ENCODE data around the gene TUBB.

TUBB gene

GRCh38 chr6:30747300-30747687, 27.1 kb downstream of the TUBB start:
- TF ChIP-seq SP1 (IDR thresholded peaks at IDR 0.05), result no peak
- no peak for TF ChIP-seq ZNF384 (IDR thresholded peaks at IDR 0.05)
- no peak for TF ChIP-seq TARDBP (IDR thresholded peaks at IDR 0.05)
- no peak for TF ChIP-seq HDGF (IDR thresholded peaks at IDR 0.05; ENCODE audit: borderline replicate concordance)
- TF ChIP-seq LEF1 (IDR thresholded peaks at IDR 0.05; ENCODE audit: borderline replicate concordance), result no peak
- TF ChIP-seq L3MBTL2 (conservative IDR thresholded peaks at IDR 0.05), result no peak
- TF ChIP-seq FOXK2 (IDR thresholded peaks at IDR 0.05), result no peak
- TF ChIP-seq ELF4 (IDR thresholded peaks at IDR 0.05), result no peak
- no peak for TF ChIP-seq FOXM1 (IDR thresholded peaks at IDR 0.05; ENCODE audit: borderline replicate concordance)
- no peak for TF ChIP-seq ARNT (IDR thresholded peaks at IDR 0.05)
- no peak for TF ChIP-seq BHLHE40 (IDR thresholded peaks at IDR 0.05; ENCODE audit: borderline replicate concordance)
- TF ChIP-seq CTBP1 (IDR thresholded peaks at IDR 0.05; ENCODE audit: borderline replicate concordance), result no peak
- ChIA-PET POLR2A (interaction anchor here (0.9 to 1.4 kb wide), 2 partner anchors 17 to 22 kb away, joined by 3 to 4 read pairs; no protein-coding TSS in a partner anchor), CTCF (interaction anchor here (1.2 to 1.3 kb wide), 2 partner anchors 8 to 25 kb away, joined by 5 to 10 read pairs; no protein-coding TSS in a partner anchor)
- no peak for DNase-seq (ENCODE audit: extremely low spot score)

- POLR2A ChIA-PET, result interaction anchor here (1.4 kb wide), 1 partner anchor 16 kb away, joined by 4 read pairs; no protein-coding TSS in a partner anchor
- DNase-seq (ENCODE audit: extremely low spot score), result no peak
- no peak for TF ChIP-seq FOXK2 (IDR thresholded peaks at IDR 0.05)
- no peak for TF ChIP-seq FOXM1 (IDR thresholded peaks at IDR 0.05; ENCODE audit: borderline replicate concordance)
- CTCF ChIA-PET, result no interaction called here
Observed at GRCh38 chr6:30747902-30748769, 28.0 kb downstream of the TUBB start.

DNA sequence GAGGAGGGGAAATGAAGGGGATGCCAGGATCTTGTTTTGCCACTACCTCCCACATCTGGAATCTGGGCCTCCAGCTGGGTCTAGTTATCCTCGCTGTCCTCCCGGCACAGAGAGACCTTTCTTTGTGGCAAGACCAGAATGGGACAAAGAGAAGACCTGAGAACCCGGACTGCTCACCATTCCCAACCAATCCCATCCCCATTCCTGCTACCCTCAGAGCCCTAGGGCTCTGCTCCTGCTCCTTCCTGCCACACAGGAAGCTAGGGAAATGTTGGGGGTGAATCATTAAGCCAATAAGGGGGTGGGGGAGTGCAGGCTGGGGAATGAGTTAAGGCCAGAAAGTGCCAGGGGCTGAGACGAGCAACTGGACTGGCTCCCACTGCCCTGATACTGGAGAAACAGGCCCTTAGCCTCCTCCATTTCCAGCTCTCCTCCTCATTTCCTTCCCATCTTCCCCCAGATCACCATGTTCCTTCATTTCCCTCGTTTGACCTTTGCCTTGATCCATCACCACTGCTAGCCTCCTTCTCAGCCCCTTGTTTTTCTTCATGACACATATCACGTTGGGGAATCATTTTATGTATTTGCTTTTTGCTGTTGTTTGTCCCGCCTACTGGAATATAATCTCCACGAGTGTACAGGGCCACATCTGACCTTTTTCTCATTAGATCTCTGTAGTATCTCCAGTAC, 28.8 kb downstream of the TUBB start:
- CTCF ChIA-PET, result no interaction called here
- no peak for TF ChIP-seq NFRKB (IDR thresholded peaks at IDR 0.05)
- no peak for TF ChIP-seq CTBP1 (IDR thresholded peaks at IDR 0.05; ENCODE audit: borderline replicate concordance)
- no peak for TF ChIP-seq PKNOX1 (IDR thresholded peaks at IDR 0.05)
- no peak for TF ChIP-seq SP1 (IDR thresholded peaks at IDR 0.05)
- TF ChIP-seq FOXM1 (IDR thresholded peaks at IDR 0.05; ENCODE audit: borderline replicate concordance), result no peak
- TF ChIP-seq ZNF384 (IDR thresholded peaks at IDR 0.05), result no peak
- no peak for TF ChIP-seq FOXK2 (IDR thresholded peaks at IDR 0.05)
- TF ChIP-seq HDGF (IDR thresholded peaks at IDR 0.05; ENCODE audit: borderline replicate concordance), result no peak
- no peak for TF ChIP-seq ARNT (IDR thresholded peaks at IDR 0.05)
- no peak for DNase-seq (ENCODE audit: extremely low spot score)
- POLR2A ChIA-PET, result interaction anchor here (0.6 kb wide), 1 partner anchor 32 kb away, joined by 3 read pairs; the partner anchor contains the start of gene MDC1

- ChIA-PET CTCF (no interaction called here), POLR2A (interaction anchor here (0.6 kb wide), 1 partner anchor 33 kb away, joined by 3 read pairs; the partner anchor contains the start of gene MDC1)
- DNase-seq (ENCODE audit: extremely low spot score), result no peak
- no peak for TF ChIP-seq FOXA1 (IDR thresholded peaks at IDR 0.05)
Observed at GRCh38 chr6:30749554-30750378, 29.6 kb downstream of the TUBB start.

- POLR2A ChIA-PET, result no interaction called here
- no peak for TF ChIP-seq TARDBP (IDR thresholded peaks at IDR 0.05)
- TF ChIP-seq BHLHE40 (IDR thresholded peaks at IDR 0.05; ENCODE audit: borderline replicate concordance), result no peak
- TF ChIP-seq CTBP1 (IDR thresholded peaks at IDR 0.05; ENCODE audit: borderline replicate concordance), result no peak
- TF ChIP-seq PKNOX1 (IDR thresholded peaks at IDR 0.05), result no peak
- TF ChIP-seq ZNF384 (IDR thresholded peaks at IDR 0.05), result no peak
- TF ChIP-seq SP1 (IDR thresholded peaks at IDR 0.05), result no peak
- TF ChIP-seq L3MBTL2 (conservative IDR thresholded peaks at IDR 0.05), result no peak
- TF ChIP-seq ELF4 (IDR thresholded peaks at IDR 0.05), result no peak
- no peak for TF ChIP-seq LEF1 (IDR thresholded peaks at IDR 0.05; ENCODE audit: borderline replicate concordance)
- no peak for TF ChIP-seq NFRKB (IDR thresholded peaks at IDR 0.05)
- TF ChIP-seq FOXK2 (IDR thresholded peaks at IDR 0.05), result no peak
- CTCF ChIA-PET, result no interaction called here
- DNase-seq (ENCODE audit: extremely low spot score), result no peak
Observed at GRCh38 chr6:30750379-30750668, 30.2 kb downstream of the TUBB start.

DNA sequence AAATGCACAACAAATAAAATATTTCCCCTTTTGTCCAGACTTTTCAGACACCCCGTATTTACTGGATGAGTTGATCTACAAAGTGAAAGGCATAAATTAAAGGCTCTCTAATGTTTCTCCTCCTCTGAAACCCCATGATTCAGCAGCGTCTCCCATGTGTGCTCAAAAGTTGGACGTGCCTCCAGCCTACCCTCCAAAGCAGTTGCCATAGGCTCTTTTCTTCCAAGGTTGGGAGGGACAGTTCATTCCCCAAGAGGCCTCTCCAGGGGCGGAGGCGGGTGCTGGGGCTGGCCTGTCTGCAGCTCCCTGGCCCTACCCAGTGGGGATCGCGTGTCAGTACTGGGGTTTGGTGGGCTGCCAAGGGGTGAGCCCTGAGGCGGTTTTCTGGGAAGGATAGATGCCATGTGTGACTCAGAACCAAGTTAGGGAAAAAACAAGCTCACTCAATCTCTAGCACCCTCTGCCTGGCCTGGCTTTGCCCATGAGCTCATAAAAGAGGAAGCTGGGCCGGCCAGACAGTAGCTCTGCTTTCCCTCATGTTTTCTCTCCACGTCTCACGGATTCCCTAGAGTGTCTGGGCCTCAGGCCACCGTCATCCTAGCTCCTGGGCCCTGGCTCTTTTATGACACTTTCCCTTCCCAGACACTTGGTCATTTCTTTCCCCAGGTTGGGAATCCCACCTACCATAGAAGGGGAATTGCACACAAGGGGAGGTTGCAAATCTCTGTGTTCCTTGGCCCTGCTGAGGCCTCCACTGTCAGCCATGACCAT, 32.2 kb downstream of the TUBB start:
- ChIA-PET POLR2A (interaction anchor here (1.8 kb wide), 1 partner anchor 9 kb away, joined by 8 read pairs; the partner anchor contains the start of gene IER3), CTCF (interaction anchor here (0.6 kb wide), 1 partner anchor 17 kb away, joined by 3 read pairs; no protein-coding TSS in a partner anchor)
- TF ChIP-seq ZNF384 (IDR thresholded peaks at IDR 0.05), result no peak
- no peak for TF ChIP-seq ARNT (IDR thresholded peaks at IDR 0.05)
- no peak for TF ChIP-seq HDGF (IDR thresholded peaks at IDR 0.05; ENCODE audit: borderline replicate concordance)
- TF ChIP-seq BHLHE40 (IDR thresholded peaks at IDR 0.05; ENCODE audit: borderline replicate concordance), result no peak
- TF ChIP-seq FOXA1 (IDR thresholded peaks at IDR 0.05), result no peak
- no peak for TF ChIP-seq CTBP1 (IDR thresholded peaks at IDR 0.05; ENCODE audit: borderline replicate concordance)
- no peak for TF ChIP-seq NFRKB (IDR thresholded peaks at IDR 0.05)
- no peak for TF ChIP-seq FOXK2 (IDR thresholded peaks at IDR 0.05)
- TF ChIP-seq PKNOX1 (IDR thresholded peaks at IDR 0.05), result no peak
- no peak for TF ChIP-seq TARDBP (IDR thresholded peaks at IDR 0.05)
- no peak for TF ChIP-seq L3MBTL2 (conservative IDR thresholded peaks at IDR 0.05)
- no peak for TF ChIP-seq ELF4 (IDR thresholded peaks at IDR 0.05)
- no peak for TF ChIP-seq SUZ12 (IDR thresholded peaks at IDR 0.05)
- no peak for TF ChIP-seq SP1 (IDR thresholded peaks at IDR 0.05)
- no peak for DNase-seq (ENCODE audit: extremely low spot score)

Measured in HEK293T (cell line).